SK-N-SH (cell line): ENCODE results near the gene NUP107. TPM values are rescaled to one million over a fixed set of nuclear protein-coding genes. Genes with fewer than 3 reads are reported as not detected.

ENCODE experiments used
- CTCF ChIA-PET: fragments of 300-600, 350-600 bp; formaldehyde crosslinking; extraction: SDS; loops from one replicate; lab custom pipeline; 2021; lab: Yijun Ruan, JAX
- POLR2A ChIA-PET: fragments of 350-600 bp; sonication (Branson Sonifier 250); formaldehyde crosslinking; extraction: SDS; loops from one replicate; lab custom pipeline; 2020; ENCODE audit warnings: antibody characterized with exemption, inconsistent platforms; lab: Yijun Ruan, JAX
- DNase-seq: peaks from one replicate; pipeline ENCODE4 v3.0.0; 2012
- H2AFZ ChIP-seq: fragments of 200-600 bp; sonication (generic); 2 replicates; pipeline ENCODE4 v1.8.1; 2016; ENCODE audit warnings: antibody characterized with exemption, mild to moderate bottlenecking, low read depth
- H3F3A ChIP-seq: fragments of 200-600 bp; sonication (generic); replicated peaks from 2 replicates; pipeline ENCODE3; 2016; ENCODE audit warnings: antibody characterized with exemption, mild to moderate bottlenecking; ENCODE audit not compliant: insufficient read depth
- H3K27ac ChIP-seq, 2 experiments: fragments of 200-500 bp in 1 of 2; fragments of 200-600 bp in 1 of 2; sonication (Bioruptor generic) in 1 of 2; sonication (generic), shearing (Covaris generic) in 1 of 2; 2 replicates each; pipeline versions ENCODE4 v1.5.1 to v1.6.1; 2014 to 2016; ENCODE audit warnings: low read depth in 2 of 2, inconsistent platforms in 1 of 2, low read length in 1 of 2, mild to moderate bottlenecking in 1 of 2, mixed read lengths in 1 of 2
- H3K27me3 ChIP-seq: fragments of 200-600 bp; sonication (generic), shearing (Covaris generic); 2 replicates; pipeline ENCODE4 v1.6.1; 2016; ENCODE audit warnings: mixed run types; ENCODE audit not compliant: insufficient read depth
- H3K36me3 ChIP-seq, 2 experiments: fragments of 200-500 bp in 1 of 2; fragments of 200-600 bp in 1 of 2; sonication (Bioruptor generic) in 1 of 2; sonication (generic) in 1 of 2; replicated peaks in 1 of 2; 2 replicates each; pipeline versions ENCODE3 to v1.5.1; 2014 to 2016; ENCODE audit warnings: low read length in 1 of 2, mild to moderate bottlenecking in 1 of 2; ENCODE audit not compliant: insufficient read depth in 2 of 2, control insufficient read depth in 1 of 2
- H3K4me1 ChIP-seq, 2 experiments: fragments of 200-500 bp in 1 of 2; fragments of 200-600 bp in 1 of 2; sonication (Bioruptor generic) in 1 of 2; sonication (generic), shearing (Covaris generic) in 1 of 2; 2 replicates each; pipeline versions ENCODE4 v1.5.1 to v1.6.1; 2014 to 2016; ENCODE audit warnings: low read depth in 1 of 2, low read length in 1 of 2, mixed run types in 1 of 2; ENCODE audit not compliant: insufficient read depth in 2 of 2, control insufficient read depth in 1 of 2
- H3K4me2 ChIP-seq: fragments of 200-600 bp; sonication (generic), shearing (Covaris generic); 2 replicates; pipeline ENCODE4 v1.6.1; 2017; ENCODE audit warnings: mixed run types
- H3K4me3 ChIP-seq, 2 experiments: fragments of 200-500 bp in 1 of 2; fragments of 200-600 bp in 1 of 2; sonication (Bioruptor generic) in 1 of 2; sonication (generic), shearing (Covaris generic) in 1 of 2; 2 replicates each; pipeline versions ENCODE4 v1.5.1 to v1.8.1; 2014 to 2016; ENCODE audit warnings: low read depth in 2 of 2, inconsistent platforms in 1 of 2, low read length in 1 of 2, mild to moderate bottlenecking in 1 of 2, mixed read lengths in 1 of 2, moderate library complexity in 1 of 2
- H3K79me2 ChIP-seq: fragments of 200-600 bp; sonication (generic); 2 replicates; pipeline ENCODE4 v1.8.1; 2017; ENCODE audit warnings: mild to moderate bottlenecking; ENCODE audit not compliant: insufficient read depth
- H3K9ac ChIP-seq: fragments of 200-600 bp; sonication (generic); 2 replicates; pipeline ENCODE4 v1.6.1; 2017; ENCODE audit warnings: mixed run types
- H3K9me2 ChIP-seq: fragments of 200-600 bp; sonication (generic); 2 replicates; pipeline ENCODE4 v1.6.1; 2017; ENCODE audit warnings: mixed run types
- H3K9me3 ChIP-seq: fragments of 200-600 bp; sonication (generic); 2 replicates; pipeline ENCODE4 v1.6.1; 2017; ENCODE audit warnings: mixed run types, mild to moderate bottlenecking, moderate library complexity
- H4K20me1 ChIP-seq: fragments of 200-600 bp; sonication (generic); 2 replicates; pipeline ENCODE4 v1.6.1; 2017; ENCODE audit warnings: mild to moderate bottlenecking, mixed run types; ENCODE audit not compliant: insufficient read depth
- CHD2 ChIP-seq: fragments of 150-350 bp; IDR thresholded peaks from 2 replicates; pipeline ENCODE4 v1.6.1; 2018; ENCODE audit warnings: low read length; ENCODE audit not compliant: partially characterized antibody
- EZH2phosphoT487 ChIP-seq: fragments of 200-600 bp; sonication (generic); IDR thresholded peaks from 2 replicates; pipeline ENCODE4 v1.6.1; 2017; ENCODE audit warnings: low read depth, mixed run types, mild to moderate bottlenecking, antibody characterized with exemption, moderate library complexity, borderline replicate concordance
- GABPA ChIP-seq: IDR thresholded peaks from 2 replicates; pipeline ENCODE4 v1.4.0; 2012; ENCODE audit warnings: low read depth, mild to moderate bottlenecking
- NFIC ChIP-seq: IDR thresholded peaks from 2 replicates; pipeline ENCODE4 v1.4.0; 2012; ENCODE audit warnings: borderline replicate concordance
- RAD21 ChIP-seq: IDR thresholded peaks from 2 replicates; pipeline ENCODE4 v1.6.1; 2012; ENCODE audit warnings: mild to moderate bottlenecking, low read length
- RXRA ChIP-seq: IDR thresholded peaks from 2 replicates; pipeline ENCODE4 v1.4.0; 2012; ENCODE audit warnings: low read depth, mild to moderate bottlenecking, borderline replicate concordance
- SIN3A ChIP-seq: IDR thresholded peaks from 2 replicates; pipeline ENCODE4 v1.6.1; 2012; ENCODE audit warnings: low read depth, mild to moderate bottlenecking, low read length, moderate library complexity, borderline replicate concordance
- YY1 ChIP-seq: IDR thresholded peaks from 2 replicates; pipeline ENCODE4 v1.4.0; 2012; ENCODE audit warnings: low read depth, mild to moderate bottlenecking
- WGBS: methylation state at CpG from one replicate; pipeline ENCODE4 v1.1.6; 2017; ENCODE audit warnings: low lambda C conversion rate; 5-methylcytosine and 5-hydroxymethylcytosine counted together
- polyA plus RNA-seq, 3 experiments: library from polyadenylated mRNA; depleted of rRNA; stranded (reverse); fragments of >200 nt; gene quantifications; 2 replicates each; pipeline ENCODE4 v1.2.3, GENCODE V29; 2012
- TF ChIP-seq, protein P1 (sequence below): IDR thresholded peaks from 2 replicates; pipeline ENCODE4 v1.4.0; 2012; ENCODE audit warnings: low read depth, borderline replicate concordance
- TF ChIP-seq, protein P2 (sequence below): IDR thresholded peaks from 2 replicates; pipeline ENCODE4; 2012
- TF ChIP-seq, protein P3 (sequence below): fragments of 150-350 bp; IDR thresholded peaks from 2 replicates; pipeline ENCODE4 v1.6.1; 2016; ENCODE audit warnings: mild to moderate bottlenecking, low read depth, low read length
- TF ChIP-seq, protein P4 (sequence below): fragments of 150-350 bp; IDR thresholded peaks from 2 replicates; pipeline ENCODE4 v1.6.1; 2017; ENCODE audit warnings: antibody characterized with exemption, low read length, low read depth, borderline replicate concordance
- TF ChIP-seq, protein P5 (sequence below): IDR thresholded peaks from 2 replicates; pipeline ENCODE4 v1.6.1; 2012; ENCODE audit warnings: mild to moderate bottlenecking, low read depth, low read length, moderate library complexity

The NUP107 gene
- polyA plus RNA-seq, 1 of the 3 experiments (the other 2 are of a cell fraction), result 30.9 TPM

DNA sequence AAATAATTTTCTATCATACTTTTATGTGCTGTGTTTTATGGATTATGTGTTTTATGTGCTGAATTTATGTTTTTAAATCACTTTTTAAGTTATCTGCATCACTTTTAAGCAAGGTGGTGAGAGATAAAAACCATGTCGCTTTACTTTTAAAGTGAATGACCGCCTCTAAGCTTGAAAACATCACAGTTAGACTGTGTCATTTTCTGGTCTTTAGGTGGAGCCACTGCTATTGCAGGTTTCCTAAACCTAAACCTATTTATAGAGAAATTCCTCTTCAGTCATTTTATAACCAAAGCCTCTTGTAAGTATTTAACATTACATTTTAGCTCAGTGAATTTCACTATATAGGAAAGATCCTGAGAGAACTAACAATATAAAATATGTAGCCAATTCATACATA lies 100.2 kb downstream of the NUP107 start:
- no peak for DNase-seq
- Histone ChIP-seq H3K4me3 (no peak overlapping the region; a peak in 1 of 4 replicates), H3K9me2 (no peaks in the 10 kb centered on the region), H3K36me3 (no peaks in the 10 kb centered on the region), H3K27me3 (no peaks in the 10 kb centered on the region), H3K79me2 (no peaks in the 10 kb centered on the region), H2AFZ (peak overlapping the region; percentile 68), H3K4me1 (no peaks in the 10 kb centered on the region), H3K9ac (no peak overlapping the region), H3K9me3 (no peaks in the 10 kb centered on the region), H3K27ac (peak overlapping the region in 1 of 2 experiments; percentile 5; a peak in 1 of 4 replicates), H3F3A (peaks cover 7% of the 10 kb centered on the region), H3K4me2 (no peak overlapping the region), H4K20me1 (no peaks in the 10 kb centered on the region)
- TF ChIP-seq CHD2, result no peak
- TF ChIP-seq YY1, result no peak
- TF ChIP-seq NFIC, result no peak
- peak; percentile 35 for TF ChIP-seq RAD21
- TF ChIP-seq, protein P1, sequence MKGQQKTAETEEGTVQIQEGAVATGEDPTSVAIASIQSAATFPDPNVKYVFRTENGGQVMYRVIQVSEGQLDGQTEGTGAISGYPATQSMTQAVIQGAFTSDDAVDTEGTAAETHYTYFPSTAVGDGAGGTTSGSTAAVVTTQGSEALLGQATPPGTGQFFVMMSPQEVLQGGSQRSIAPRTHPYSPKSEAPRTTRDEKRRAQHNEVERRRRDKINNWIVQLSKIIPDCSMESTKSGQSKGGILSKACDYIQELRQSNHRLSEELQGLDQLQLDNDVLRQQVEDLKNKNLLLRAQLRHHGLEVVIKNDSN, result no peak
- no peak for TF ChIP-seq RXRA
- TF ChIP-seq, protein P2, sequence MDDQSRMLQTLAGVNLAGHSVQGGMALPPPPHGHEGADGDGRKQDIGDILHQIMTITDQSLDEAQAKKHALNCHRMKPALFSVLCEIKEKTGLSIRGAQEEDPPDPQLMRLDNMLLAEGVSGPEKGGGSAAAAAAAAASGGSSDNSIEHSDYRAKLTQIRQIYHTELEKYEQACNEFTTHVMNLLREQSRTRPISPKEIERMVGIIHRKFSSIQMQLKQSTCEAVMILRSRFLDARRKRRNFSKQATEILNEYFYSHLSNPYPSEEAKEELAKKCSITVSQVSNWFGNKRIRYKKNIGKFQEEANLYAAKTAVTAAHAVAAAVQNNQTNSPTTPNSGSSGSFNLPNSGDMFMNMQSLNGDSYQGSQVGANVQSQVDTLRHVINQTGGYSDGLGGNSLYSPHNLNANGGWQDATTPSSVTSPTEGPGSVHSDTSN, result no peak
- TF ChIP-seq, protein P3, sequence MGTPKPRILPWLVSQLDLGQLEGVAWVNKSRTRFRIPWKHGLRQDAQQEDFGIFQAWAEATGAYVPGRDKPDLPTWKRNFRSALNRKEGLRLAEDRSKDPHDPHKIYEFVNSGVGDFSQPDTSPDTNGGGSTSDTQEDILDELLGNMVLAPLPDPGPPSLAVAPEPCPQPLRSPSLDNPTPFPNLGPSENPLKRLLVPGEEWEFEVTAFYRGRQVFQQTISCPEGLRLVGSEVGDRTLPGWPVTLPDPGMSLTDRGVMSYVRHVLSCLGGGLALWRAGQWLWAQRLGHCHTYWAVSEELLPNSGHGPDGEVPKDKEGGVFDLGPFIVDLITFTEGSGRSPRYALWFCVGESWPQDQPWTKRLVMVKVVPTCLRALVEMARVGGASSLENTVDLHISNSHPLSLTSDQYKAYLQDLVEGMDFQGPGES, result no peak
- CTCF ChIA-PET, result interaction anchor here (1.1 to 1.2 kb wide), 2 partner anchors 16 to 57 kb away, joined by 3 to 4 read pairs; no protein-coding TSS in a partner anchor
- POLR2A ChIA-PET, result no interaction called here
- 95% methylated on average over 2 of the region's 2 CpGs for WGBS

DNA sequence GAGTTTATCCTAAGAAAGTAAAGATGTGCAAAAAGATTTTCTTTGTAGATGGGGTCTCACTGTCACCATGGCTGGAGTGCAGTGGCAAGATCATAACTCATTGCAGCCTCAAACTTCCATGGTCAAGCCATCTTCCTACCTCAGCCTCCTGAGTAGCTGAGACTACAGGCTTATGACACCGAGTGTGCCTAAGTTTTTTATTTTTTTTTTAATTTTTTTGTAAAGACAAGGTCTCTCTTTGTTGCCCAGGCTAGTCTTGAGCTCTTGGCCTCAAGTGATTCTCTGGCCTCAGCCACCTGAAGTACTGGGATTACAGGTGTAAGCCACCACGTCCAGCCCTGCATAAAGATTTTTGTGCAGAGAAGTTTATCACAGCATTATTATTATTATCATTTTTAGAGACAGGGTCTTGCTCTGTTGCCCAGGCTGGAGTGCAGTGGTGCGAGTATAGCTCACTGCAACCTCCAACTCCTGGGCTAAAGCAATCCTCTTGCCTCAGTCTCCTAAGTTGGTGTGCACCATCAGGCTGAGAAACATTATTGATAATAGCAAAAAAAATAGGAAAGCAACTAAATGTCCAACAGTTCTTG lies 101.9 kb downstream of the NUP107 start:
- Histone ChIP-seq H3K27me3 (no peaks in the 10 kb centered on the region), H3K9me2 (no peaks in the 10 kb centered on the region), H3K79me2 (no peaks in the 10 kb centered on the region), H3K4me2 (no peak overlapping the region), H4K20me1 (no peaks in the 10 kb centered on the region), H3K27ac (no peak overlapping the region)
- DNase-seq, result no peak
- TF ChIP-seq, protein P1, result no peak
- TF ChIP-seq, protein P4, sequence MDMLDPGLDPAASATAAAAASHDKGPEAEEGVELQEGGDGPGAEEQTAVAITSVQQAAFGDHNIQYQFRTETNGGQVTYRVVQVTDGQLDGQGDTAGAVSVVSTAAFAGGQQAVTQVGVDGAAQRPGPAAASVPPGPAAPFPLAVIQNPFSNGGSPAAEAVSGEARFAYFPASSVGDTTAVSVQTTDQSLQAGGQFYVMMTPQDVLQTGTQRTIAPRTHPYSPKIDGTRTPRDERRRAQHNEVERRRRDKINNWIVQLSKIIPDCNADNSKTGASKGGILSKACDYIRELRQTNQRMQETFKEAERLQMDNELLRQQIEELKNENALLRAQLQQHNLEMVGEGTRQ, result no peak
- TF ChIP-seq RAD21 (no peak), RXRA (no peak), SIN3A (no peak), EZH2phosphoT487 (no peak), GABPA (no peak)
- TF ChIP-seq, protein P2, result no peak
- TF ChIP-seq, protein P5, sequence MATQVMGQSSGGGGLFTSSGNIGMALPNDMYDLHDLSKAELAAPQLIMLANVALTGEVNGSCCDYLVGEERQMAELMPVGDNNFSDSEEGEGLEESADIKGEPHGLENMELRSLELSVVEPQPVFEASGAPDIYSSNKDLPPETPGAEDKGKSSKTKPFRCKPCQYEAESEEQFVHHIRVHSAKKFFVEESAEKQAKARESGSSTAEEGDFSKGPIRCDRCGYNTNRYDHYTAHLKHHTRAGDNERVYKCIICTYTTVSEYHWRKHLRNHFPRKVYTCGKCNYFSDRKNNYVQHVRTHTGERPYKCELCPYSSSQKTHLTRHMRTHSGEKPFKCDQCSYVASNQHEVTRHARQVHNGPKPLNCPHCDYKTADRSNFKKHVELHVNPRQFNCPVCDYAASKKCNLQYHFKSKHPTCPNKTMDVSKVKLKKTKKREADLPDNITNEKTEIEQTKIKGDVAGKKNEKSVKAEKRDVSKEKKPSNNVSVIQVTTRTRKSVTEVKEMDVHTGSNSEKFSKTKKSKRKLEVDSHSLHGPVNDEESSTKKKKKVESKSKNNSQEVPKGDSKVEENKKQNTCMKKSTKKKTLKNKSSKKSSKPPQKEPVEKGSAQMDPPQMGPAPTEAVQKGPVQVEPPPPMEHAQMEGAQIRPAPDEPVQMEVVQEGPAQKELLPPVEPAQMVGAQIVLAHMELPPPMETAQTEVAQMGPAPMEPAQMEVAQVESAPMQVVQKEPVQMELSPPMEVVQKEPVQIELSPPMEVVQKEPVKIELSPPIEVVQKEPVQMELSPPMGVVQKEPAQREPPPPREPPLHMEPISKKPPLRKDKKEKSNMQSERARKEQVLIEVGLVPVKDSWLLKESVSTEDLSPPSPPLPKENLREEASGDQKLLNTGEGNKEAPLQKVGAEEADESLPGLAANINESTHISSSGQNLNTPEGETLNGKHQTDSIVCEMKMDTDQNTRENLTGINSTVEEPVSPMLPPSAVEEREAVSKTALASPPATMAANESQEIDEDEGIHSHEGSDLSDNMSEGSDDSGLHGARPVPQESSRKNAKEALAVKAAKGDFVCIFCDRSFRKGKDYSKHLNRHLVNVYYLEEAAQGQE, result no peak
- TF ChIP-seq, protein P3, result no peak
- TF ChIP-seq, all 33 proteins: peak for 0
- H3F3A ChIP-seq, result peaks cover 7% of the 10 kb centered on the region
- no peaks in the 10 kb centered on the region for H3K9me3 ChIP-seq
- no peaks in the 10 kb centered on the region for H3K4me1 ChIP-seq
- WGBS, result 83% methylated on average over 3 of the region's 3 CpGs
- no peak overlapping the region for H3K4me3 ChIP-seq
- H3K9ac ChIP-seq, result no peak overlapping the region
- H3K36me3 ChIP-seq, result no peaks in the 10 kb centered on the region
- POLR2A ChIA-PET, result interaction anchor here (0.6 kb wide), 1 partner anchor 20 kb away, joined by 4 read pairs; no protein-coding TSS in a partner anchor
- CTCF ChIA-PET, result no interaction called here
- no peak overlapping the region for H2AFZ ChIP-seq
